PC-9 (cell line): ENCODE data around the gene LAMP1.

Source experiments
- EZH2 ChIP-seq: fragments of 200-600 bp; sonication (generic); IDR thresholded peaks from 2 replicates; pipeline ENCODE4 v1.8.0; 2017; ENCODE audit warnings: antibody characterized with exemption, low read depth
- TF ChIP-seq, protein P1 (sequence below): fragments of 200-600 bp; sonication (generic); conservative IDR thresholded peaks from 2 replicates; pipeline ENCODE4 v1.6.1; 2017; ENCODE audit warnings: mixed run types, antibody characterized with exemption, mild to moderate bottlenecking, moderate library complexity

DNA sequence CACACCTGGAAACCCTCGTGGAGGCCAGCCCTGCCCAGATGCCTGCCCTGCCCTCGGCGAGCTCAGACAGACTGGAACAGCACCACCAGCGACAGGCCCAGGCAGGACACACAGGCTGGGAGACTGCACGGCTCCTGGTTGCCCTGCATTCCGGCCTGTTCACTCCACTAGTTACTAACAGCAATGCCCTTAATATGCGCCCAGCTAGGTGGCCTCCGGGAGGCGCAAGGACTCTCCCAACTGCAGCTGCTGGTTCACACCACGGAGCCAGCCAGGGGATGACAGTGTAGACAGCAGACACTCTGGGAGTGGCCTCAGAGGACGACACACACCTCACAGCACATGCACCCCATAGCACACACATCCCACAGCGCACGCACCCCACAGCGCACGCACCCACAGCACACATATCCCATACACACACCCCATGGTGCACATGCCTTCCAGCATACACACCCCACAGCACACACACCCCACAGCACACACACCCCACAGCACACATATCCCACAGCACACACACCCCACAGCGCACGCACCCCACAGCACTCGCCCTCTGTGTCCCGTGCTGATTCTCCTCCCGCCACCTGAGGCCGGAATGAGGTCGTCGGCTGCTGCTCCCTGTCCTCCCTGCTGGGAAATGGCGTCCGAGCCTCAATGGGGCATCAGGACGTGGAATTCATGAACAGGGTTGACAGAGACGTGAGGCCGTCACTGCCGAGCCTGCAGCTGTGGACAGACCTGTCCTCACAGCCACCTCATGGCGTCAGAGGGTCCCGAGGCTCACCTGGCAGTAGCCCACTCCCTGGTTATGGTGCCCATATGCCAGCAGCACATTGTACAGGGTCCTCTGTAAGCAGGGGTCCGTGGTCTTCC, 53.3 kb downstream of the LAMP1 start:
- TF ChIP-seq, protein P1, sequence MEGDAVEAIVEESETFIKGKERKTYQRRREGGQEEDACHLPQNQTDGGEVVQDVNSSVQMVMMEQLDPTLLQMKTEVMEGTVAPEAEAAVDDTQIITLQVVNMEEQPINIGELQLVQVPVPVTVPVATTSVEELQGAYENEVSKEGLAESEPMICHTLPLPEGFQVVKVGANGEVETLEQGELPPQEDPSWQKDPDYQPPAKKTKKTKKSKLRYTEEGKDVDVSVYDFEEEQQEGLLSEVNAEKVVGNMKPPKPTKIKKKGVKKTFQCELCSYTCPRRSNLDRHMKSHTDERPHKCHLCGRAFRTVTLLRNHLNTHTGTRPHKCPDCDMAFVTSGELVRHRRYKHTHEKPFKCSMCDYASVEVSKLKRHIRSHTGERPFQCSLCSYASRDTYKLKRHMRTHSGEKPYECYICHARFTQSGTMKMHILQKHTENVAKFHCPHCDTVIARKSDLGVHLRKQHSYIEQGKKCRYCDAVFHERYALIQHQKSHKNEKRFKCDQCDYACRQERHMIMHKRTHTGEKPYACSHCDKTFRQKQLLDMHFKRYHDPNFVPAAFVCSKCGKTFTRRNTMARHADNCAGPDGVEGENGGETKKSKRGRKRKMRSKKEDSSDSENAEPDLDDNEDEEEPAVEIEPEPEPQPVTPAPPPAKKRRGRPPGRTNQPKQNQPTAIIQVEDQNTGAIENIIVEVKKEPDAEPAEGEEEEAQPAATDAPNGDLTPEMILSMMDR = no peak
- no peak for TF ChIP-seq EZH2
